Hypothalamus (tissue), 51 donors: Measurements from ENCODE around the gene PNPLA3.

ENCODE experiments used
- DNase-seq, 51 donors: peaks; one replicate each; lab custom pipeline; 2025; lab: John Stamatoyannopoulos, UW

Gene PNPLA3

DNA sequence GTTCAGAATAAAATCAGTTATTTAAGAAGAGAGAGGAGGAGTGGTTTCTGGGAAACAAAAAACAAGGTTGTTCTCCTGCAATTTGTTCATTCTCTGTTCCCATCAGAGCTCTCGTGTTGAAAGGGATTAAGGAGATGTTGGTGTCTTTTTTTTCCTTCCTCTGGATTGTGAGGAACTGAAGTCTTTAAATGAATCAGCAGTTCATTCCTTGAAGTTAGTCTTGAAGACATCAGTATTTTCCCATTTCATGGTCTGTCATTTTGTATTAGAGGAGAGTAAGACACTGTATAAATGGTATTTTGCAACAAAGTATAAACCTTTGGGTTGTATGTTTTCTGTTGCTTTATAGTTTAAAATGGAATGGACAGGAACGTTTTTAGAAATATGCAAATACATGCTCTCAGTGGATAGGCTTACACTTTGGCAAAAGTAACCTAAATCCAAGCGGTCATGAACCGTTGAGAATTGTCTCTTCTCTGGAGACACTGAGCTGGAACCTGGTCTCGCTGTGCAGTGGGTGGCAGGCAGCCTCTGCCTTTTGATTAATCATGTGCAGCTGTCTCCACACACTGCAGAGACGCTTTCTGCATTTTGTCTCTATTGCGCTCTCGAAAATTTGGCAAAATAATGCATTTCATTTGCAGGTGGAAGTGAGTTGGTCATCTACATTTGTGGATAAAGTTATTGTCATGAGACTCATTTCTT lies 64.7 kb downstream of the PNPLA3 start:
- no peak for DNase-seq

GRCh38 chr22:43988960-43989359 lies 65.4 kb downstream of the PNPLA3 start:
- no peak for DNase-seq

- no peak for DNase-seq
These were observed 66.4 kb downstream of the PNPLA3 start for GRCh38 chr22:43990044-43990443.

DNA sequence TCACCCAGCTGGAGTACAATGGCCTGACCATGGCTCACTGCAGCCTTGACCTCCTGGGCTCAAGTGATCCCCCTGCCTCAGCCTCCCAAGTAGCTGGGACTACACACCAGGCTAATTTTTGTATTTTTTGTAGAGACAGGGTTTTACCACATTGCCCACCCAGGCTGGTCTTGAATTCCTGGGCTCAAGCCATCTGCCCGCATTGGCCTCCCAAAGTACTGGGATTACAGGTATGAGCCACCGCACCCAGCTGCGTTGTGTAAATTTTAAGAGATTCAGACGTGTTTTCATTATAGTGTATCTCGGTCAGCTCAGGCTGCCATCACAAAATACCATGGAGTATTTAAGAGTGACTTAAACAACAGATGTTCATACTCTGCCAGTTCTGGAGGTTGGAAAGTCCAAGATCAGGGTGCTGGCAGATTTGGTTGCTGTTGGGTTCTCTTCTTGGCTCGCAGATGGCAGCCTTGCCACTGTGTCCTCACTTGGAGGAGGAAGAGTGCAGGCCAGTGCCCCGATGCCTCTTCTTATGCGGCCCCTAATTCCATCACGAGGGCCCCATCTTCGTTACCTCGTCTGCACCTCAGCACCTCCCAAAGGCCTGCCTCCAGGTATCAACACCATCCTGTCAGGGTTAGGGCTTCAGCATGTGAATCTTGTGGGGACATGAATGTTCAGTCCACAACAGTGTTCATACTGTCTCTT lies 67.9 kb downstream of the PNPLA3 start:
- peak in 1 of 51 donors; percentile 20 for DNase-seq

GRCh38 chr22:43992331-43992821 lies 68.8 kb downstream of the PNPLA3 start:
- no peak for DNase-seq

- peak in 24 of 51 donors; percentile 2 to 51 (median 17) for DNase-seq
These were observed 69.6 kb downstream of the PNPLA3 start for GRCh38 chr22:43993072-43993760.

DNA sequence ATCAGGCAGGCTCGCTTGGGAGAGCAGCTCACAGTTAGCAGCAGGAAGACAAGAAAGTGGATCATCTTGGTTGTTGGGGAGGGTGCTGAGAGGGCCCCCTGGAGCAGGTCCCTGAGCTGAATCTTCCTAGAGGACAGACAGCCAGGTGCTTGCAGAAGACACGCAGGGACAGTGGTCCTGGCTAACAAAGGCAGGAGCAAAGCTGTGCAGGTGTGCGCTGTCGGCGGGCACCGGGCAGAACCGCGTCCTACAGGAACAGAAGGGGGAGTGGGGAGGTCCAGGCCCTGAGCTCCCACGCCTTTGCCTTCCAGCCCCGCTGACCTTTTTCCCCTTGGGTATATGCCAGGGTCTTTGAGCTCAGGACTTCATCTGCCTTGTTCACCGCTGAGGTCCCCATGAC lies 70.4 kb downstream of the PNPLA3 start:
- no peak for DNase-seq

- no peak for DNase-seq
These were observed 70.8 kb downstream of the PNPLA3 start for GRCh38 chr22:43994416-43994815.

DNA sequence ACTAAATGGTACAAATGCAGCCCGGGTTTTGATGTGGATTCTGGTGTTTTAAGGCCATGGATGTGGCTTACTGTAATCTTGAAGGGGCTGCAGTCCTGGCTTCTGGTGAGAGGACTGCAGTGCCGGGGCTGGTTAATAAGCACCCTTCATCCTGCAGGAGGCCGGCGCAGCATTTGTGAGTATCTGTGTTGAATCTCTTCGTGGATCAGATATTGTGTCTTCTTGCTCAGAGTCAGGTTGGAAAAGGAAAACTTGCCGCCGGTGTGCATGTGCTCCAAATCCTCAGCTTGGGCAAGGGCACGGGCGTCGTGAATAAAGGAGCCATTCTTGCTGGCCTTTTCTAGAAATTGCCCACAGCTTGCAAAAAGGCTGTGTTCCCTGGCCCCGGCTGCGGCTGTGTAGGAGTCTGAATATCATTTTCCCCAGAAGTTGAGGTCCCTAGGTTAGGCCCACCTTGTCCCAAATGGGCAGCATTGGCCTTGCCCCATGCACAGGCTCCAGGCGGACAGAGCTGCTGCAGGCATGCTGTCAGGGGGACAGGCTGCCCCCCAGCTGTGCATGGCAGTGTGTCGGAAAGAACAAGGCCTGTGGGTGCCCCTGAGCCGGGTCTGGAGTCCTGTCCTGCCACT lies 71.6 kb downstream of the PNPLA3 start:
- no peak for DNase-seq

- no peak for DNase-seq
These were observed 72.2 kb downstream of the PNPLA3 start for GRCh38 chr22:43995798-43996169.

GRCh38 chr22:43996170-43996980 lies 72.8 kb downstream of the PNPLA3 start:
- DNase-seq: peak in 7 of 51 donors; percentile 5 to 30 (median 8)

DNA sequence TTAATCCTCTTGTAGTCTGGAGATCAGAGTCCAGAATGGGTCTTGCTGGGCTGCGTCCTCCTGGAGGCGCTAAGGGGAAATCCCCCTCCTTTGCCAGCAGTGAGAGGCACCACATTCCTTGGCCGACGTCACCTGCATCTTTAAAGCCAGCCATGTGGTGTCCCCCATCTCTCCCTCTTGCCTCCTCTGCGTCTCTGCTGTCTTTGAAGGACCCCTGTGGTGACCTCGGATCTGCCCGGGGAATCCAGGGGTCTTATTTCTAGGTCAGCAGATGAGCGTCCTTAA lies 73.3 kb downstream of the PNPLA3 start:
- DNase-seq: no peak
